CD4-positive, alpha-beta T cell (primary cell): Measurements from ENCODE around the gene FOSL2. TPM values are rescaled to one million over a fixed set of nuclear protein-coding genes. Genes with fewer than 3 reads are reported as not detected.

Source experiments
- ATAC-seq: fragments of 200-7000 bp; cut with Tn5 transposase; one replicate; pipeline ENCODE4 v1.10.0; 2022; ENCODE audit warnings: mild to moderate bottlenecking; ENCODE audit not compliant: poor library complexity
- CTCF ChIA-PET: fragments of 350-600 bp; sonication (Branson Sonifier 250); formaldehyde crosslinking; loops from one replicate; lab custom pipeline; 2021; ENCODE audit warnings: antibody characterized with exemption, inconsistent platforms; lab: Charles Lee
- POLR2A ChIA-PET: fragments of 350-600 bp; sonication (Branson Sonifier 250); formaldehyde crosslinking; loops from one replicate; lab custom pipeline; 2021; ENCODE audit warnings: antibody characterized with exemption, inconsistent platforms; lab: Charles Lee
- DNase-seq, 14 experiments: peaks; one replicate each; pipeline ENCODE4 v3.0.0-alpha.2; 2013 to 2020; ENCODE audit warnings: mixed read lengths in 2 of 14
- H3K27ac ChIP-seq, 2 donors: one replicate each; pipeline versions ENCODE4 v1.5.1 to v1.7.0; 2013; ENCODE audit warnings: low read length in 2 of 2, low read depth in 1 of 2, mild to moderate bottlenecking in 1 of 2
- H3K27me3 ChIP-seq, 2 experiments: 1 replicate in 1 of 2; 2 replicates in 1 of 2; pipeline versions ENCODE4 v1.6.1 to v1.7.0; 2013; ENCODE audit warnings: low read length in 2 of 2, control low read depth in 1 of 2, mild to moderate bottlenecking in 1 of 2, moderate library complexity in 1 of 2; ENCODE audit not compliant: insufficient read depth in 2 of 2, control insufficient read depth in 1 of 2
- H3K36me3 ChIP-seq: one replicate; pipeline ENCODE4 v1.6.1; 2013; ENCODE audit warnings: low read length, control low read depth; ENCODE audit not compliant: insufficient read depth
- H3K4me1 ChIP-seq: one replicate; pipeline ENCODE4 v1.6.1; 2013; ENCODE audit warnings: low read length, control low read depth; ENCODE audit not compliant: insufficient read depth
- H3K4me3 ChIP-seq: one replicate; pipeline ENCODE4 v1.5.1; 2013; ENCODE audit warnings: mild to moderate bottlenecking, low read length, moderate library complexity
- H3K9me3 ChIP-seq, 2 experiments: 1 replicate in 1 of 2; 2 replicates in 1 of 2; pipeline versions ENCODE4 v1.6.1 to v1.7.0; 2013; ENCODE audit warnings: low read length in 2 of 2, mild to moderate bottlenecking in 2 of 2, control low read depth in 1 of 2, moderate library complexity in 1 of 2; ENCODE audit not compliant: control insufficient read depth in 1 of 2, insufficient read depth in 1 of 2
- H3K27ac Mint-ChIP-seq: one replicate; pipeline ENCODE4 v1.8.0; 2020; ENCODE audit warnings: mixed read lengths
- H3K27me3 Mint-ChIP-seq: one replicate; pipeline ENCODE4 v1.8.0; 2021; ENCODE audit warnings: mixed read lengths
- H3K36me3 Mint-ChIP-seq: one replicate; pipeline ENCODE4 v1.8.0; 2021; ENCODE audit warnings: low read depth, mixed read lengths
- H3K4me1 Mint-ChIP-seq: one replicate; pipeline ENCODE4 v1.8.0; 2021; ENCODE audit warnings: low read depth, mixed read lengths
- H3K4me3 Mint-ChIP-seq: one replicate; pipeline ENCODE4 v1.8.0; 2020; ENCODE audit warnings: mild to moderate bottlenecking, mixed read lengths
- H3K9me3 Mint-ChIP-seq: one replicate; pipeline ENCODE4 v1.8.0; 2020; ENCODE audit warnings: mixed read lengths
- intact Hi-C, 2 experiments: fragments of 100-400 bp; cut with DNase I in 1 of 2; cut with micrococcal nuclease in 1 of 2; formaldehyde crosslinking; loops; one replicate each; pipeline versions ENCODE4 v1.15.1 to v1.9.0; 2023 to 2025; cut with DNase I, micrococcal nuclease
- total RNA-seq, 174 experiments: library from RNA in 2 of 174; stranded (reverse) in 2 of 174; gene quantifications; one replicate each; pipeline ENCODE4 v1.2.3 and lab custom pipeline; 2021 to 2026
- TF ChIP-seq, protein P1 (sequence below): fragments of 200-600 bp; IDR thresholded peaks from one replicate; pipeline ENCODE4 v1.8.0; 2022; ENCODE audit warnings: antibody characterized with exemption, mild to moderate bottlenecking

The FOSL2 gene
- total RNA-seq, 2 experiments from 2014 or later, result 152 to 155 TPM

- Mint-ChIP-seq H3K4me1 (no peaks in the 10 kb centered on the region), H3K9me3 (no peaks in the 10 kb centered on the region), H3K36me3 (no peaks in the 10 kb centered on the region), H3K4me3 (no peak overlapping the region), H3K27me3 (no peaks in the 10 kb centered on the region), H3K27ac (no peak overlapping the region)
- H3K4me1 ChIP-seq, result peaks cover 4% of the 10 kb centered on the region
- H3K27me3 ChIP-seq, result no peaks in the 10 kb centered on the region
- ChIA-PET CTCF (no interaction called here), POLR2A (no interaction called here)
- intact Hi-C loops, result loop anchor here in 1 of 2 experiments (5.0 kb wide), 1 partner anchor 92 kb away; no protein-coding TSS in a partner anchor
- TF ChIP-seq, protein P1, sequence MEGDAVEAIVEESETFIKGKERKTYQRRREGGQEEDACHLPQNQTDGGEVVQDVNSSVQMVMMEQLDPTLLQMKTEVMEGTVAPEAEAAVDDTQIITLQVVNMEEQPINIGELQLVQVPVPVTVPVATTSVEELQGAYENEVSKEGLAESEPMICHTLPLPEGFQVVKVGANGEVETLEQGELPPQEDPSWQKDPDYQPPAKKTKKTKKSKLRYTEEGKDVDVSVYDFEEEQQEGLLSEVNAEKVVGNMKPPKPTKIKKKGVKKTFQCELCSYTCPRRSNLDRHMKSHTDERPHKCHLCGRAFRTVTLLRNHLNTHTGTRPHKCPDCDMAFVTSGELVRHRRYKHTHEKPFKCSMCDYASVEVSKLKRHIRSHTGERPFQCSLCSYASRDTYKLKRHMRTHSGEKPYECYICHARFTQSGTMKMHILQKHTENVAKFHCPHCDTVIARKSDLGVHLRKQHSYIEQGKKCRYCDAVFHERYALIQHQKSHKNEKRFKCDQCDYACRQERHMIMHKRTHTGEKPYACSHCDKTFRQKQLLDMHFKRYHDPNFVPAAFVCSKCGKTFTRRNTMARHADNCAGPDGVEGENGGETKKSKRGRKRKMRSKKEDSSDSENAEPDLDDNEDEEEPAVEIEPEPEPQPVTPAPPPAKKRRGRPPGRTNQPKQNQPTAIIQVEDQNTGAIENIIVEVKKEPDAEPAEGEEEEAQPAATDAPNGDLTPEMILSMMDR, result no peak
- H3K27ac ChIP-seq, result no peak overlapping the region
- ATAC-seq (no peak), DNase-seq (no peak)
- H3K4me3 ChIP-seq, result no peak overlapping the region
- peaks cover 0 to 2% of the 10 kb centered on the region in 2 experiments for H3K9me3 ChIP-seq
- no peaks in the 10 kb centered on the region for H3K36me3 ChIP-seq
Observed at GRCh38 chr2:28439127-28439526, 46.5 kb downstream of the FOSL2 start.

DNA sequence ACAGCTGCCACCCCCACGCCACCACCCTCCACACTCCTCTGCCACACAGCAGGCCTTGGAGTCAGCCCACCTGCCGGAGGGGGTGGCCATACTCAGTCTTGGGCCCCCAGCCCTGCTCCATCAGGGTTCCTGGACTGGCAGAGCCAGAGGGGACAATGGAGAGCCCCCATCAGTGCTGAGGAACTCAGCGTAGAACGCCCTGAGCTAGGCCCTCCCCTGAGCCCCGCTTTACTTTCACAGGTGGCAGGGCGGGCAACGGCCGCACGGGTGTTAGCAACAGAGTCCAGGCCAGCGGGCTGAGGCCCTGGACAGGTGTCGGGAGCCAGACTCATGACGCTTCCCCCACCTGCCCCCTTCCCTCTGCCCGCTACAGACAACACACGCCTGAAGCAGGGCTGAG lies 47.1 kb downstream of the FOSL2 start:
- Histone ChIP-seq H3K36me3 (no peaks in the 10 kb centered on the region), H3K9me3 (no peaks in the 10 kb centered on the region), H3K27me3 (no peaks in the 10 kb centered on the region), H3K4me1 (no peaks in the 10 kb centered on the region), H3K4me3 (no peak overlapping the region), H3K27ac (no peak overlapping the region)
- no peaks in the 10 kb centered on the region for H3K4me1 Mint-ChIP-seq
- no peaks in the 10 kb centered on the region for H3K36me3 Mint-ChIP-seq
- intact Hi-C loops, result loop anchor here in 1 of 2 experiments (5.0 kb wide), 1 partner anchor 92 kb away; no protein-coding TSS in a partner anchor
- no peak overlapping the region for H3K4me3 Mint-ChIP-seq
- H3K27ac Mint-ChIP-seq, result no peak overlapping the region
- H3K9me3 Mint-ChIP-seq, result no peaks in the 10 kb centered on the region
- CTCF ChIA-PET, result no interaction called here
- POLR2A ChIA-PET, result no interaction called here
- TF ChIP-seq, protein P1, result no peak
- H3K27me3 Mint-ChIP-seq, result no peaks in the 10 kb centered on the region
- DNase-seq, result no peak
- ATAC-seq, result no peak

- Mint-ChIP-seq H3K9me3 (no peaks in the 10 kb centered on the region), H3K4me3 (no peak overlapping the region), H3K4me1 (no peaks in the 10 kb centered on the region), H3K27ac (no peak overlapping the region), H3K36me3 (no peaks in the 10 kb centered on the region), H3K27me3 (no peaks in the 10 kb centered on the region)
- TF ChIP-seq, protein P1, result no peak
- ChIA-PET CTCF (no interaction called here), POLR2A (no interaction called here)
- Histone ChIP-seq H3K4me3 (no peak overlapping the region), H3K4me1 (no peaks in the 10 kb centered on the region), H3K9me3 (no peaks in the 10 kb centered on the region), H3K36me3 (no peaks in the 10 kb centered on the region), H3K27ac (no peak overlapping the region), H3K27me3 (no peaks in the 10 kb centered on the region)
- no peak for ATAC-seq
- DNase-seq, result no peak
- intact Hi-C loops, result no loop called here
Observed at GRCh38 chr2:28442328-28442727, 49.7 kb downstream of the FOSL2 start.
